K562 (cell line): ENCODE measurements around the gene ZNF324B. TPM values are rescaled to one million over a fixed set of nuclear protein-coding genes. Genes with fewer than 3 reads are reported as not detected.

Experiments
- ARID3B ChIP-seq: fragments of 250-450 bp; sonication (Bioruptor Pico); IDR thresholded peaks from 2 replicates; pipeline ENCODE4 v1.4.0; 2020; ENCODE audit warnings: borderline replicate concordance
- BRCA1 ChIP-seq, 2 experiments: fragments of 450-650 bp in 1 of 2; sonication (generic) in 1 of 2; formaldehyde crosslinking in 1 of 2; IDR thresholded peaks; 2 replicates each; pipeline versions ENCODE4 v1.5.0 to v1.6.1; 2017 to 2020; ENCODE audit warnings: mild to moderate bottlenecking in 1 of 2, missing genetic modification reagents in 1 of 2
- CREBBP ChIP-seq: IDR thresholded peaks from one replicate; pipeline ENCODE4 v1.6.1; 2012; ENCODE audit warnings: low read depth, mild to moderate bottlenecking, control low read depth, inconsistent platforms, low read length
- GABPA ChIP-seq: fragments of 200-800 bp; sonication (Bioruptor generic); conservative IDR thresholded peaks from 2 replicates; pipeline ENCODE4 v1.6.1; 2016; ENCODE audit warnings: low read depth, missing genetic modification characterization, missing compliant biosample characterization
- HMG20A ChIP-seq: fragments of 450-650 bp; formaldehyde crosslinking; conservative IDR thresholded peaks from 2 replicates; pipeline ENCODE4 v1.4.0; 2020; ENCODE audit warnings: mild to moderate bottlenecking, mixed read lengths
- HOMEZ ChIP-seq: fragments of 250-450 bp; sonication (Bioruptor Pico); IDR thresholded peaks from 2 replicates; pipeline ENCODE4 v1.4.0; 2020; ENCODE audit warnings: mild to moderate bottlenecking, moderate library complexity
- KAT7 ChIP-seq: sonication (generic); formaldehyde crosslinking; IDR thresholded peaks from 2 replicates; pipeline ENCODE4 v1.8.0; 2022; ENCODE audit warnings: missing genetic modification reagents, mild to moderate bottlenecking, borderline replicate concordance
- NCOA1 ChIP-seq: fragments of 450-650 bp; IDR thresholded peaks from 2 replicates; pipeline ENCODE4 v1.6.1; 2016; ENCODE audit warnings: low read depth
- NCOA6 ChIP-seq: fragments of 450-650 bp; IDR thresholded peaks from 2 replicates; pipeline ENCODE4 v1.6.1; 2017; ENCODE audit warnings: mild to moderate bottlenecking
- POLR2AphosphoS5 ChIP-seq: IDR thresholded peaks from 2 replicates; pipeline ENCODE4 v1.6.1; 2011; ENCODE audit warnings: mild to moderate bottlenecking, low read depth, low read length, moderate library complexity; ENCODE audit not compliant: control insufficient read depth, insufficient read depth
- SMARCA4 ChIP-seq: fragments of 450-650 bp; IDR thresholded peaks from 2 replicates; pipeline ENCODE4 v1.6.1; 2016
- SRSF3 ChIP-seq: fragments of 200-400 bp; formaldehyde crosslinking; IDR thresholded peaks from 2 replicates; pipeline ENCODE4 v1.6.1; 2016; ENCODE audit warnings: mild to moderate bottlenecking, low read length, moderate library complexity; ENCODE audit not compliant: insufficient read depth
- STAG1 ChIP-seq: sonication (generic); formaldehyde crosslinking; IDR thresholded peaks from 2 replicates; pipeline ENCODE4 v1.5.0; 2020; ENCODE audit warnings: missing genetic modification reagents, borderline replicate concordance
- THAP12 ChIP-seq: fragments of 250-450 bp; sonication (Bioruptor Pico); IDR thresholded peaks from 2 replicates; pipeline ENCODE4 v1.9.0; 2021; ENCODE audit warnings: mild to moderate bottlenecking, inconsistent platforms
- TSC22D4 ChIP-seq: fragments of 450-650 bp; IDR thresholded peaks from 2 replicates; pipeline ENCODE4 v1.6.1; 2016; ENCODE audit warnings: missing genetic modification characterization, missing biosample characterization, control low read depth
- WHSC1 ChIP-seq: IDR thresholded peaks from one replicate; pipeline ENCODE4 v1.6.1; 2012; ENCODE audit warnings: low read length, control low read depth, inconsistent platforms
- ZBTB2 ChIP-seq: fragments of 450-650 bp; IDR thresholded peaks from 2 replicates; pipeline ENCODE4 v1.6.1; 2016; ENCODE audit warnings: antibody characterized with exemption
- ZBTB34 ChIP-seq: fragments of 250-450 bp; sonication (Bioruptor Pico); IDR thresholded peaks from 2 replicates; pipeline ENCODE4 v1.8.0; 2021; ENCODE audit warnings: mild to moderate bottlenecking, moderate library complexity
- ZNF561 ChIP-seq: fragments of 450-650 bp; formaldehyde crosslinking; conservative IDR thresholded peaks from 2 replicates; pipeline ENCODE4 v1.4.0; 2020; ENCODE audit warnings: mild to moderate bottlenecking, moderate library complexity
- polyA plus RNA-seq, 8 experiments: library from polyadenylated mRNA; depleted of rRNA in 4 of 8; stranded (reverse) in 5 of 8; unstranded in 3 of 8; fragments of >200 nt; fragmentation: Nextera tagmentation in 2 of 8; fragmentation: Illumina TruSeq in 1 of 8; extraction: Ambion mirVana in 2 of 8; extraction: Trizol in 1 of 8; gene quantifications; 2 replicates each; pipeline versions ENCODE4 v1.2.1 to v1.2.3, GENCODE V29; 2011 to 2014; ENCODE audit warnings: inconsistent platforms in 1 of 8, missing spikeins in 1 of 8
- total RNA-seq, 7 experiments: library from RNA; depleted of rRNA in 6 of 7; stranded (reverse); fragments of >200 nt in 6 of 7; fragmentation: Illumina TruSeq in 2 of 7; extraction: Trizol in 2 of 7; gene quantifications; 2 replicates each; pipeline versions ENCODE4 v1.2.1 to v1.2.3, GENCODE V29; 2011 to 2021; ENCODE audit warnings: low replicate concordance in 1 of 7

Gene ZNF324B
- total and polyA plus RNA-seq, 9 of the 15 experiments (the other 6 are each of a cell fraction or from before 2014, with no cell fraction given): 0.20 to 13.5 (median 5.7) TPM

- TF ChIP-seq HOMEZ (CRISPR knock-in tag): no peak
- no peak; the same call in 1 of the 2 replicates for TF ChIP-seq ZBTB2
- peak; percentile 99 for TF ChIP-seq NCOA1
- no peak for TF ChIP-seq TSC22D4 (tag)
- TF ChIP-seq BRCA1 (IDR thresholded peaks at IDR 0.05): no peak
- TF ChIP-seq BRCA1 (CRISPR knock-in tag; IDR thresholded peaks at IDR 0.05): no peak
- peak; percentile 100 for TF ChIP-seq GABPA (tag)
- TF ChIP-seq STAG1 (CRISPR knock-in tag): no peak
- TF ChIP-seq HMG20A (CRISPR knock-in tag): no peak
- no peak for TF ChIP-seq THAP12 (CRISPR knock-in tag)
- no peak for TF ChIP-seq CREBBP
- no peak for TF ChIP-seq WHSC1
- TF ChIP-seq ZNF561 (CRISPR knock-in tag): no peak
- peak; percentile 50 for TF ChIP-seq POLR2AphosphoS5
- no peak for TF ChIP-seq SRSF3
- no peak for TF ChIP-seq ARID3B (CRISPR knock-in tag)
- TF ChIP-seq ZBTB34 (CRISPR knock-in tag): no peak
- TF ChIP-seq NCOA6: no peak
- TF ChIP-seq KAT7 (CRISPR knock-in tag): peak; percentile 96
- TF ChIP-seq SMARCA4: no peak
These were observed 47.9 kb downstream of the ZNF324B start (continued) for GRCh38 chr19:58499021-58499927.
